OCI-LY1 (cell line): ENCODE data around the gene APLP2.
"Not testable (repeated sequence)": the region's sequence is repeated elsewhere in the genome, so short reads cannot be mapped to it uniquely, and the experiment has no call there.

Experiments
- H2AFZ ChIP-seq: fragments of 200-600 bp; sonication (generic), shearing (Covaris generic); 2 replicates; pipeline ENCODE4 v1.6.0; 2014; ENCODE audit warnings: antibody characterized with exemption, mild to moderate bottlenecking, low read length
- H3F3A ChIP-seq: fragments of 200-600 bp; sonication (generic), shearing (Covaris generic); 2 replicates; pipeline ENCODE4 v1.6.0; 2014; ENCODE audit warnings: mild to moderate bottlenecking, antibody characterized with exemption, low read length, moderate library complexity; ENCODE audit not compliant: insufficient read depth
- H3K27ac ChIP-seq: fragments of 200-600 bp; sonication (generic); 2 replicates; pipeline ENCODE4 v1.5.1; 2014; ENCODE audit warnings: low read length, mixed run types, mild to moderate bottlenecking, low read depth; ENCODE audit not compliant: poor library complexity, severe bottlenecking
- H3K27me3 ChIP-seq: fragments of 200-600 bp; sonication (generic); 2 replicates; pipeline ENCODE4 v1.6.0; 2014; ENCODE audit warnings: antibody characterized with exemption, mild to moderate bottlenecking, low read length, moderate library complexity; ENCODE audit not compliant: insufficient read depth
- H3K36me3 ChIP-seq: fragments of 200-600 bp; sonication (generic); 2 replicates; pipeline ENCODE4 v1.6.1; 2014; ENCODE audit warnings: mild to moderate bottlenecking, antibody characterized with exemption, low read length, moderate library complexity, mixed read lengths; ENCODE audit not compliant: insufficient read depth
- H3K4me1 ChIP-seq: fragments of 200-600 bp; sonication (generic); 2 replicates; pipeline ENCODE4 v1.5.1; 2014; ENCODE audit warnings: mild to moderate bottlenecking, low read length, moderate library complexity; ENCODE audit not compliant: insufficient read depth, severe bottlenecking
- H3K4me2 ChIP-seq: fragments of 200-600 bp; sonication (generic), shearing (Covaris generic); 2 replicates; pipeline ENCODE4 v1.6.1; 2014; ENCODE audit warnings: low read length
- H3K4me3 ChIP-seq: fragments of 200-600 bp; sonication (generic); 2 replicates; pipeline ENCODE4 v1.5.1; 2014; ENCODE audit warnings: low read length, low read depth, mild to moderate bottlenecking, mixed read lengths; ENCODE audit not compliant: poor library complexity, severe bottlenecking
- H3K79me2 ChIP-seq: fragments of 200-600 bp; shearing (Covaris generic); 2 replicates; pipeline ENCODE4 v1.6.1; 2016; ENCODE audit warnings: mixed run types, low read length, mixed read lengths; ENCODE audit not compliant: insufficient read depth
- H3K9ac ChIP-seq: fragments of 200-600 bp; sonication (generic), shearing (Covaris generic); 2 replicates; pipeline ENCODE4 v1.6.1; 2014; ENCODE audit warnings: mild to moderate bottlenecking, low read length, mixed read lengths
- H3K9me2 ChIP-seq: fragments of 200-600 bp; sonication (generic), shearing (Covaris generic); 2 replicates; pipeline ENCODE4 v1.6.1; 2014; ENCODE audit warnings: low read depth, mild to moderate bottlenecking, low read length, mixed read lengths
- H3K9me3 ChIP-seq: fragments of 200-600 bp; shearing (Covaris generic); 2 replicates; pipeline ENCODE4 v1.6.1; 2014; ENCODE audit warnings: low read length, mixed read lengths
- H4K20me1 ChIP-seq: fragments of 200-600 bp; sonication (generic), shearing (Covaris generic); 2 replicates; pipeline ENCODE4 v1.6.0; 2016; ENCODE audit warnings: mild to moderate bottlenecking, low read length; ENCODE audit not compliant: insufficient read depth
- CTCF ChIP-seq: fragments of 200-600 bp; sonication (generic), shearing (Covaris generic); IDR thresholded peaks from 2 replicates; pipeline ENCODE4 v1.5.1; 2017; ENCODE audit warnings: mild to moderate bottlenecking, antibody characterized with exemption, low read length, moderate library complexity, mixed read lengths
- EZH2 ChIP-seq: fragments of 200-600 bp; sonication (generic), shearing (Covaris generic); IDR thresholded peaks from 2 replicates; pipeline ENCODE4 v1.8.0; 2017; ENCODE audit warnings: borderline replicate concordance, mixed run types, mild to moderate bottlenecking, antibody characterized with exemption, low read length, moderate library complexity, mixed read lengths

Gene APLP2

GRCh38 chr11:130089674-130090073, 20.0 kb downstream of the APLP2 start:
- Histone ChIP-seq H3F3A (no peaks in the 10 kb centered on the region), H3K9ac (no peak overlapping the region), H2AFZ (no peak overlapping the region), H3K9me2 (no peaks in the 10 kb centered on the region), H3K4me3 (no peak overlapping the region), H3K4me2 (no peak overlapping the region), H3K9me3 (no peaks in the 10 kb centered on the region), H3K36me3 (no peaks in the 10 kb centered on the region), H4K20me1 (no peaks in the 10 kb centered on the region), H3K27me3 (no peaks in the 10 kb centered on the region), H3K4me1 (peaks cover 23% of the 10 kb centered on the region), H3K79me2 (peaks cover 58% of the 10 kb centered on the region), H3K27ac (no peak overlapping the region)
- TF ChIP-seq CTCF (no peak), EZH2 (no peak)

GRCh38 chr11:130090517-130090916, 20.8 kb downstream of the APLP2 start:
- Histone ChIP-seq H3K79me2 (peaks cover 59% of the 10 kb centered on the region), H3K4me1 (peaks cover 31% of the 10 kb centered on the region)
- H3K27ac ChIP-seq, H4K20me1 ChIP-seq, H3K4me2 ChIP-seq, H3K27me3 ChIP-seq, H2AFZ ChIP-seq, H3K9me2 ChIP-seq, H3K9me3 ChIP-seq, H3K4me3 ChIP-seq, H3K36me3 ChIP-seq, H3K9ac ChIP-seq, H3F3A ChIP-seq: not testable (repeated sequence)

DNA sequence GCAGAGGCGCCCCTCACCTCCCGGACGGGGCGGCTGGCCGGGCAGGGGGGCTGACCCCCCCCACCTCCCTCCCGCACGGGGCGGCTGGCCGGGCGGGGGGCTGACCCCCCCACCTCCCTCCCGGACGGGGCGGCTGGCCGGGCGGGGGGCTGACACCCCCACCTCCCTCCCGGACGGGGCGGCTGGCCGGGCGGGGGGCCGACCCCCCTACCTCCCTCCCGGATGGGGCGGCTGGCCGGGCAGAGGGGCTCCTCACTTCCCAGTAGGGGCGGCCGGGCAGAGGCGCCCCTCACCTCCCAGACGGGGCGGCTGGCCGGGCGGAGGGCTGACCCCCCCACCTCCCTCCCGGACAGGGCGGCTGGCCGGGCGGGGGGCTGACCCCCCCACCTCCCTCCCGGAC, 21.5 kb downstream of the APLP2 start:
- not testable (repeated sequence) for H3K4me2 ChIP-seq, H3K4me3 ChIP-seq, H3K27me3 ChIP-seq, H3K9me3 ChIP-seq, H3K27ac ChIP-seq, H4K20me1 ChIP-seq, H3K9me2 ChIP-seq, H3K9ac ChIP-seq, H2AFZ ChIP-seq, H3K36me3 ChIP-seq, H3F3A ChIP-seq
- peaks cover 58% of the 10 kb centered on the region for H3K79me2 ChIP-seq
- peaks cover 29% of the 10 kb centered on the region for H3K4me1 ChIP-seq

- no peaks in the 10 kb centered on the region for H3K9me2 ChIP-seq
- no peak overlapping the region for H3K4me3 ChIP-seq
- no peak for TF ChIP-seq CTCF
- no peak for TF ChIP-seq EZH2
- peaks cover 22% of the 10 kb centered on the region for H3K4me1 ChIP-seq
- H4K20me1 ChIP-seq: no peaks in the 10 kb centered on the region
- H3K9me3 ChIP-seq: no peaks in the 10 kb centered on the region
- no peak overlapping the region for H3K9ac ChIP-seq
- H3K27me3 ChIP-seq: no peaks in the 10 kb centered on the region
- no peak overlapping the region for H2AFZ ChIP-seq
- no peaks in the 10 kb centered on the region for H3F3A ChIP-seq
- no peaks in the 10 kb centered on the region for H3K36me3 ChIP-seq
- no peak overlapping the region for H3K4me2 ChIP-seq
- H3K79me2 ChIP-seq: peaks cover 58% of the 10 kb centered on the region
- H3K27ac ChIP-seq: no peak overlapping the region
Observed at GRCh38 chr11:130092661-130093060, 23.0 kb downstream of the APLP2 start.
